HCT116 (cell line): ENCODE results near the gene SDK1.

Source experiments
- CEBPB ChIP-seq: IDR thresholded peaks from 2 replicates; pipeline ENCODE4 v1.6.1; 2012; ENCODE audit warnings: low read depth
- CTCF ChIP-seq, 3 experiments: fragments of 200-600 bp in 1 of 3; sonication (generic) in 1 of 3; IDR thresholded peaks in 2 of 3; conservative IDR thresholded peaks in 1 of 3; 2 replicates each; pipeline ENCODE4 v1.5.1; 2012 to 2017; ENCODE audit warnings: low read depth in 2 of 3, low read length in 2 of 3, antibody characterized with exemption in 1 of 3, borderline replicate concordance in 1 of 3, control low read depth in 1 of 3, mild to moderate bottlenecking in 1 of 3, mixed read lengths in 1 of 3, mixed run types in 1 of 3, moderate library complexity in 1 of 3; ENCODE audit not compliant: insufficient read depth in 1 of 3
- EZH2 ChIP-seq: fragments of 200-600 bp; sonication (generic); IDR thresholded peaks from 2 replicates; pipeline ENCODE4 v1.6.1; 2017; ENCODE audit warnings: antibody characterized with exemption, mixed run types
- MAX ChIP-seq: IDR thresholded peaks from 2 replicates; pipeline ENCODE4 v1.6.1; 2012
- SIN3A ChIP-seq: IDR thresholded peaks from 2 replicates; pipeline ENCODE4 v1.6.1; 2012; ENCODE audit warnings: low read depth

DNA sequence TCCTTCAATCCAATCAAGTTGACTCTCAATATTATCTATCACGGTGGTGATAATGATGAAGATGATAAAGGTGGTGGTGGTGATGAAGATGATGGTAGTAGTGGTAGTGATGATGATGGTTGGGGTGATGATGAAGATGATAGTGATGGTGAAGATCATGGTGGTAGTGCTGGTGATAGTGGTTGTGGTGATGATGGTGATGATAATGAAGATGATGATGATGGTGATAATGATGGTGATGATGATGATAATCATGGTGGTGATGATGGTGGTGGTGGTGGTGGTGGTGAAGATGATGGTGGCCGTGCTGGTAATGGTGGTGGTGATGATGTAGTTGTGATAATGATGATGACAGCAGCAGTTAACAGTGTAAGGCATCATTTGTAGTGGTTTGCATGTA lies 29.8 kb upstream of the SDK1 start:
- TF ChIP-seq EZH2, result no peak
- TF ChIP-seq CTCF (IDR thresholded peaks at IDR 0.05 in 2 of 3, conservative IDR thresholded peaks at IDR 0.05 in 1 of 3; ENCODE audit: borderline replicate concordance in 1 of 3, insufficient read depth in 1 of 3, low read depth in 2 of 3, low read length in 2 of 3), result no peak
- TF ChIP-seq MAX, result no peak
- no peak for TF ChIP-seq SIN3A
- TF ChIP-seq CEBPB, result no peak
